ENCODE data around the gene CRB3.
A peak's percentile ranks its signal among the peaks of the same experiment; 100 is the strongest.

Gene CRB3

GRCh38 chr19:6466526-6467248 is 2.6 kb downstream of the CRB3 start:
- Mint-ChIP-seq H3K4me1 (peaks cover 20% of the 10 kb centered on the region), H3K4me3 (no peak overlapping the region), H3K27me3 (no peaks in the 10 kb centered on the region), H3K36me3 (peaks cover 22% of the 10 kb centered on the region), H3K27ac (no peak overlapping the region), H3K9me3 (no peaks in the 10 kb centered on the region)
- DNase-seq (ENCODE audit: low spot score in 2 of 2) (no peak), ATAC-seq (ENCODE audit: low read depth) (no peak)

GRCh38 chr19:6467384-6467783 is 3.3 kb downstream of the CRB3 start:
- H3K27ac Mint-ChIP-seq: no peak overlapping the region
- no peak overlapping the region for H3K4me3 Mint-ChIP-seq
- DNase-seq (ENCODE audit: low spot score in 2 of 2): no peak
- ATAC-seq (ENCODE audit: low read depth): no peak
- peaks cover 17% of the 10 kb centered on the region for H3K4me1 Mint-ChIP-seq
- H3K36me3 Mint-ChIP-seq: peaks cover 22% of the 10 kb centered on the region
- no peaks in the 10 kb centered on the region for H3K9me3 Mint-ChIP-seq
- no peaks in the 10 kb centered on the region for H3K27me3 Mint-ChIP-seq

- Mint-ChIP-seq H3K9me3 (no peaks in the 10 kb centered on the region), H3K4me1 (peaks cover 6% of the 10 kb centered on the region), H3K27ac (no peak overlapping the region), H3K4me3 (no peak overlapping the region), H3K36me3 (peaks cover 22% of the 10 kb centered on the region), H3K27me3 (no peaks in the 10 kb centered on the region)
- DNase-seq (ENCODE audit: low spot score in 2 of 2) (no peak), ATAC-seq (ENCODE audit: low read depth) (no peak)
Measured at GRCh38 chr19:6470173-6470572, 6.1 kb downstream of the CRB3 start.

- peaks cover 25% of the 10 kb centered on the region for H3K36me3 Mint-ChIP-seq
- DNase-seq (ENCODE audit: low spot score in 2 of 2): no peak
- H3K27me3 Mint-ChIP-seq: no peaks in the 10 kb centered on the region
- no peaks in the 10 kb centered on the region for H3K4me1 Mint-ChIP-seq
- H3K27ac Mint-ChIP-seq: no peak overlapping the region
- ATAC-seq (ENCODE audit: low read depth): no peak
- H3K4me3 Mint-ChIP-seq: no peak overlapping the region
- H3K9me3 Mint-ChIP-seq: no peaks in the 10 kb centered on the region
Measured at GRCh38 chr19:6471076-6471475, 7.0 kb downstream of the CRB3 start.

- Mint-ChIP-seq H3K9me3 (no peaks in the 10 kb centered on the region), H3K27ac (no peak overlapping the region), H3K4me1 (no peaks in the 10 kb centered on the region), H3K27me3 (no peaks in the 10 kb centered on the region), H3K36me3 (peaks cover 22% of the 10 kb centered on the region), H3K4me3 (no peak overlapping the region)
- ATAC-seq (ENCODE audit: low read depth) (no peak), DNase-seq (ENCODE audit: low spot score in 2 of 2) (no peak)
Measured at GRCh38 chr19:6472713-6473112, 8.6 kb downstream of the CRB3 start.

GRCh38 chr19:6473647-6474046 is 9.6 kb downstream of the CRB3 start:
- Mint-ChIP-seq H3K9me3 (no peaks in the 10 kb centered on the region), H3K36me3 (peaks cover 17% of the 10 kb centered on the region), H3K27ac (no peak overlapping the region), H3K4me3 (no peak overlapping the region), H3K27me3 (no peaks in the 10 kb centered on the region), H3K4me1 (no peaks in the 10 kb centered on the region)
- no peak for ATAC-seq (ENCODE audit: low read depth)
- DNase-seq (ENCODE audit: low spot score in 2 of 2): no peak

GRCh38 chr19:6475321-6476108 is 11.4 kb downstream of the CRB3 start:
- Mint-ChIP-seq H3K9me3 (no peaks in the 10 kb centered on the region), H3K36me3 (peaks cover 10% of the 10 kb centered on the region)

GRCh38 chr19:6476155-6476895 is 12.3 kb downstream of the CRB3 start:
- Mint-ChIP-seq H3K27ac (no peak overlapping the region), H3K27me3 (no peaks in the 10 kb centered on the region), H3K4me3 (no peak overlapping the region), H3K36me3 (peaks cover 7% of the 10 kb centered on the region), H3K9me3 (no peaks in the 10 kb centered on the region), H3K4me1 (peaks cover 13% of the 10 kb centered on the region)
- DNase-seq (ENCODE audit: low spot score in 2 of 2) (peak; percentile 59 to 76), ATAC-seq (ENCODE audit: low read depth) (peak; percentile 98)

More at GRCh38 chr19:6475321-6476108, 11.4 kb downstream of the CRB3 start:
- Mint-ChIP-seq H3K4me3 (no peak overlapping the region), H3K27ac (no peak overlapping the region), H3K27me3 (no peaks in the 10 kb centered on the region), H3K4me1 (peaks cover 7% of the 10 kb centered on the region)
- DNase-seq (ENCODE audit: low spot score in 2 of 2): no peak
- ATAC-seq (ENCODE audit: low read depth): no peak

GRCh38 chr19:6476896-6477431 is 12.9 kb downstream of the CRB3 start:
- ATAC-seq (ENCODE audit: low read depth) (no peak), DNase-seq (ENCODE audit: low spot score in 2 of 2) (no peak)
- peaks cover 16% of the 10 kb centered on the region for H3K4me1 Mint-ChIP-seq
- no peak overlapping the region for H3K4me3 Mint-ChIP-seq
- H3K27me3 Mint-ChIP-seq: no peaks in the 10 kb centered on the region
- no peaks in the 10 kb centered on the region for H3K9me3 Mint-ChIP-seq
- H3K27ac Mint-ChIP-seq: no peak overlapping the region
- peaks cover 7% of the 10 kb centered on the region for H3K36me3 Mint-ChIP-seq

GRCh38 chr19:6478815-6479214 is 14.7 kb downstream of the CRB3 start:
- Mint-ChIP-seq H3K36me3 (peaks cover 7% of the 10 kb centered on the region), H3K27ac (no peak overlapping the region), H3K4me3 (no peak overlapping the region), H3K27me3 (no peaks in the 10 kb centered on the region), H3K4me1 (peaks cover 24% of the 10 kb centered on the region), H3K9me3 (no peaks in the 10 kb centered on the region)
- DNase-seq (ENCODE audit: low spot score in 2 of 2) (no peak), ATAC-seq (ENCODE audit: low read depth) (no peak)

- no peaks in the 10 kb centered on the region for H3K27me3 Mint-ChIP-seq
- H3K4me3 Mint-ChIP-seq: peak overlapping the region; percentile 93
- H3K9me3 Mint-ChIP-seq: no peaks in the 10 kb centered on the region
- peaks cover 7% of the 10 kb centered on the region for H3K36me3 Mint-ChIP-seq
- peak overlapping the region; percentile 91 for H3K27ac Mint-ChIP-seq
- no peak for ATAC-seq (ENCODE audit: low read depth)
- peaks cover 24% of the 10 kb centered on the region for H3K4me1 Mint-ChIP-seq
- no peak for DNase-seq (ENCODE audit: low spot score in 2 of 2)
Measured at GRCh38 chr19:6479836-6480398, 15.8 kb downstream of the CRB3 start.

- Mint-ChIP-seq H3K36me3 (peaks cover 5% of the 10 kb centered on the region), H3K4me3 (peak overlapping the region; percentile 93), H3K27me3 (no peaks in the 10 kb centered on the region), H3K4me1 (peaks cover 24% of the 10 kb centered on the region), H3K9me3 (no peaks in the 10 kb centered on the region), H3K27ac (peak overlapping the region; percentile 91)
- no peak for DNase-seq (ENCODE audit: low spot score in 2 of 2)
- peak; percentile 6 for ATAC-seq (ENCODE audit: low read depth)
Measured at GRCh38 chr19:6480848-6481415, 16.9 kb downstream of the CRB3 start.

GRCh38 chr19:6481541-6482342 is 17.7 kb downstream of the CRB3 start, which contains the start of gene DENND1C:
Gene DENND1C (minus strand): TSS chr19:6481787. CDS start chr19:6481695, 92 bp downstream.
- Mint-ChIP-seq H3K4me1 (peaks cover 24% of the 10 kb centered on the region), H3K36me3 (peaks cover 2% of the 10 kb centered on the region), H3K27me3 (no peaks in the 10 kb centered on the region), H3K9me3 (no peaks in the 10 kb centered on the region), H3K27ac (peak within 1 kb of the TSS; percentile 91), H3K4me3 (peak within 1 kb of the TSS; percentile 93)
- peak; percentile 97 for ATAC-seq (ENCODE audit: low read depth)
- DNase-seq (ENCODE audit: low spot score in 2 of 2): peak; percentile 62 to 63

Data from memory B cell (primary cell).